HepG2 (cell line): ENCODE data around the gene P3H3. TPM values are rescaled to one million over a fixed set of nuclear protein-coding genes. Genes with fewer than 3 reads are reported as not detected.

ENCODE experiments used
- ATAC-seq: fragments of 200-7000 bp; cut with Tn5 transposase; 3 replicates; pipeline ENCODE4 v1.9.1; 2020; ENCODE audit warnings: mild to moderate bottlenecking, moderate library complexity
- BruUV-seq: library from RNA; stranded (reverse); fragments of 400-500 nt; replicated peaks from 2 replicates; lab custom pipeline; 2021; lab: Mats Ljungman, UMichigan
- CTCF ChIA-PET: fragments of 300-600 bp; formaldehyde crosslinking; extraction: SDS; loops from one replicate; lab custom pipeline; 2021; ENCODE audit warnings: low total read pairs, inconsistent platforms, low intra/inter-chr PET ratio; lab: Yijun Ruan, JAX
- POLR2A ChIA-PET: fragments of 350-600 bp; sonication (Branson Sonifier 250); formaldehyde crosslinking; loops from one replicate; lab custom pipeline; 2020; ENCODE audit warnings: antibody characterized with exemption, inconsistent platforms; lab: Yijun Ruan, JAX
- DNase-seq: peaks from one replicate; pipeline ENCODE4 v3.0.0-alpha.2; 2015; ENCODE audit warnings: low spot score
- FAIRE-seq: peaks from 3 replicates; lab custom pipeline; 2011; peaks lifted over from hg19 to GRCh38; lab: Jason Lieb, UNC
- H2AFZ ChIP-seq: one replicate; pipeline ENCODE4 v1.6.1; 2011; ENCODE audit warnings: low read length, inconsistent platforms
- H3K27ac ChIP-seq: fragments of 300-600 bp; 3 replicates; pipeline ENCODE4 v1.8.0; 2011; ENCODE audit warnings: mixed run types, mild to moderate bottlenecking, mixed read lengths, low read length, inconsistent platforms; ENCODE audit not compliant: insufficient read depth; ENCODE audit errors: extremely low read length
- H3K27me3 ChIP-seq, 2 experiments: fragments of 200-600 bp in 1 of 2; 2 replicates in 1 of 2; 3 replicates in 1 of 2; pipeline versions ENCODE4 v1.6.0 to v1.8.0; 2011; ENCODE audit warnings: low read length in 2 of 2, mild to moderate bottlenecking in 2 of 2, moderate library complexity in 2 of 2, inconsistent platforms in 1 of 2; ENCODE audit not compliant: insufficient read depth in 2 of 2, control insufficient read depth in 1 of 2
- H3K36me3 ChIP-seq, 2 experiments: fragments of 200-600 bp in 1 of 2; replicated peaks in 1 of 2; 2 replicates in 1 of 2; 3 replicates in 1 of 2; pipeline versions ENCODE4 v1.5.1 to v1.8.0; 2011; ENCODE audit warnings: low read length in 2 of 2, inconsistent platforms in 1 of 2; ENCODE audit not compliant: insufficient read depth in 2 of 2, control insufficient read depth in 1 of 2
- H3K4me1 ChIP-seq: 2 replicates; pipeline ENCODE4 v1.5.1; 2012; ENCODE audit warnings: low read length, inconsistent platforms; ENCODE audit not compliant: insufficient read depth
- H3K4me2 ChIP-seq: 2 replicates; pipeline ENCODE4 v1.6.0; 2011; ENCODE audit warnings: low read depth, low read length, inconsistent platforms
- H3K4me3 ChIP-seq, 3 experiments: fragments of 200-600 bp in 1 of 3; sonication (generic), shearing (Covaris generic) in 1 of 3; replicated peaks in 1 of 3; 2 replicates each; pipeline ENCODE4 v1.5.1; 2011 to 2016; ENCODE audit warnings: low read length in 3 of 3, inconsistent platforms in 2 of 3, low read depth in 2 of 3, mild to moderate bottlenecking in 2 of 3, control low read depth in 1 of 3, mixed read lengths in 1 of 3; ENCODE audit not compliant: insufficient read depth in 1 of 3
- H3K79me2 ChIP-seq: one replicate; pipeline ENCODE4 v1.6.1; 2011; ENCODE audit warnings: low read length, inconsistent platforms; ENCODE audit not compliant: insufficient read depth
- H3K9ac ChIP-seq: 2 replicates; pipeline ENCODE4 v1.6.0; 2011; ENCODE audit warnings: mild to moderate bottlenecking, low read depth, low read length, inconsistent platforms; ENCODE audit not compliant: insufficient read depth
- H3K9me3 ChIP-seq: 2 replicates; pipeline ENCODE4 v1.5.1; 2012; ENCODE audit warnings: mild to moderate bottlenecking, low read length
- H4K20me1 ChIP-seq: 2 replicates; pipeline ENCODE4 v1.6.0; 2011; ENCODE audit warnings: inconsistent platforms, mild to moderate bottlenecking, low read length, moderate library complexity; ENCODE audit not compliant: insufficient read depth
- ATF3 ChIP-seq: sonication (generic); formaldehyde crosslinking; IDR thresholded peaks from 2 replicates; pipeline ENCODE4 v1.4.0; 2020; ENCODE audit warnings: missing genetic modification reagents
- FOXK1 ChIP-seq: sonication (generic); formaldehyde crosslinking; IDR thresholded peaks from 2 replicates; pipeline ENCODE4 v1.4.0; 2020; ENCODE audit warnings: low read depth, missing genetic modification reagents, borderline replicate concordance
- KAT8 ChIP-seq: IDR thresholded peaks from 2 replicates; pipeline ENCODE4 v1.6.1; 2016; ENCODE audit warnings: missing genetic modification reagents, missing compliant biosample characterization
- KLF11 ChIP-seq: IDR thresholded peaks from 2 replicates; pipeline ENCODE4 v1.6.1; 2016; ENCODE audit warnings: missing compliant biosample characterization
- PLRG1 ChIP-seq: fragments of 450-650 bp; conservative IDR thresholded peaks from 2 replicates; pipeline ENCODE4 v1.6.1; 2016
- POGK ChIP-seq: sonication (generic); formaldehyde crosslinking; conservative IDR thresholded peaks from 2 replicates; pipeline ENCODE4 v1.8.0; 2022; ENCODE audit warnings: mild to moderate bottlenecking, moderate library complexity, missing genetic modification reagents
- ZFP37 ChIP-seq: sonication (generic); formaldehyde crosslinking; IDR thresholded peaks from 2 replicates; pipeline ENCODE4 v1.4.0; 2020; ENCODE audit warnings: missing genetic modification reagents, borderline replicate concordance
- ZNF12 ChIP-seq: sonication (generic); formaldehyde crosslinking; IDR thresholded peaks from 2 replicates; pipeline ENCODE4 v1.5.0; 2020; ENCODE audit warnings: missing genetic modification reagents
- ZNF460 ChIP-seq: sonication (generic); formaldehyde crosslinking; IDR thresholded peaks from 2 replicates; pipeline ENCODE4 v1.5.1; 2020; ENCODE audit warnings: missing genetic modification reagents, mild to moderate bottlenecking, borderline replicate concordance
- ZNF574 ChIP-seq: sonication (generic); formaldehyde crosslinking; IDR thresholded peaks from 2 replicates; pipeline ENCODE4 v1.4.0; 2020; ENCODE audit warnings: missing genetic modification reagents
- ZNF577 ChIP-seq: sonication (generic); formaldehyde crosslinking; IDR thresholded peaks from 2 replicates; pipeline ENCODE4 v1.4.0; 2020; ENCODE audit warnings: mild to moderate bottlenecking, low read depth, missing genetic modification reagents, borderline replicate concordance
- ZNF629 ChIP-seq: sonication (generic); formaldehyde crosslinking; conservative IDR thresholded peaks from 2 replicates; pipeline ENCODE4 v1.5.0; 2020; ENCODE audit warnings: missing genetic modification reagents
- WGBS: methylation state at CpG from one replicate; pipeline ENCODE4 v1.1.6; 2017; ENCODE audit warnings: low lambda C conversion rate; 5-methylcytosine and 5-hydroxymethylcytosine counted together
- in situ Hi-C: cut with HindIII; loops from 2 replicates; pipeline ENCODE4 v1.10.0; 2017; ENCODE audit warnings: low pct_unique_long_range_greater_than_20kb; ENCODE audit not compliant: extremely low pct_ligation_motif_present
- intact Hi-C: fragments of 100-400 bp; cut with micrococcal nuclease; formaldehyde crosslinking; loops from one replicate; pipeline ENCODE4 v1.10.0; 2022; ENCODE audit not compliant: unreplicated experiment
- polyA plus RNA-seq, 8 experiments: library from polyadenylated mRNA; depleted of rRNA in 3 of 8; stranded (reverse) in 7 of 8; unstranded in 1 of 8; fragments of >200 nt; fragmentation: Illumina TruSeq in 4 of 8; extraction: Trizol in 4 of 8; gene quantifications; 2 replicates each; pipeline versions ENCODE4 v1.2.1 to v1.2.3, GENCODE V29; 2011 to 2016; ENCODE audit warnings: low read depth in 4 of 8, missing spikeins in 1 of 8, mixed read lengths in 1 of 8; ENCODE audit not compliant: insufficient read depth in 1 of 8
- total RNA-seq, 5 experiments: library from RNA; depleted of rRNA; stranded (reverse); fragments of >200 nt; fragmentation: Illumina TruSeq; extraction: Trizol; gene quantifications; 2 replicates each; pipeline ENCODE4 v1.2.3, GENCODE V29; 2016; ENCODE audit warnings: low read depth in 1 of 5
- TF ChIP-seq, protein P1 (sequence below), 2 experiments: sonication (generic) in 1 of 2; formaldehyde crosslinking in 1 of 2; IDR thresholded peaks; 2 replicates each; pipeline versions ENCODE4 v1.4.0 to v1.6.1; 2018 to 2020; ENCODE audit warnings: missing genetic modification reagents in 2 of 2, borderline replicate concordance in 1 of 2, low read depth in 1 of 2, mild to moderate bottlenecking in 1 of 2, missing biosample characterization in 1 of 2

Gene P3H3
- total and polyA plus RNA-seq, 2 of the 13 experiments (the other 11 are each of a cell fraction or from before 2014, with no cell fraction given) = 20.1 to 20.5 TPM

- in situ Hi-C loops (no loop called here), intact Hi-C loops (loop anchor here (1.0 to 2.0 kb wide), 2 partner anchors 17 to 21 kb away; partner anchors contain the start of gene SPSB2)
- H3K79me2 ChIP-seq = peaks cover 37% of the 10 kb centered on the region
- H3K36me3 ChIP-seq = peaks cover 8 to 48% of the 10 kb centered on the region in 2 experiments
- H4K20me1 ChIP-seq = no peaks in the 10 kb centered on the region; the same call in 1 of the 2 replicates
- FAIRE-seq (no peak), ATAC-seq (peak; percentile 86), DNase-seq (peak; percentile 98)
- peak within 1 kb of the TSS; percentile 92 for H3K4me2 ChIP-seq
- H2AFZ ChIP-seq = peak within 1 kb of the TSS; percentile 25
- no peaks in the 10 kb centered on the region for H3K27me3 ChIP-seq
- 2% methylated on average over 12 of the region's 65 CpGs for WGBS
- H3K9me3 ChIP-seq = no peaks in the 10 kb centered on the region
- BruUV-seq = TSS peak; percentile 73
- peak within 1 kb of the TSS; percentile 86 for H3K9ac ChIP-seq
- peaks cover 33% of the 10 kb centered on the region for H3K4me1 ChIP-seq
- H3K27ac ChIP-seq = peak within 1 kb of the TSS; percentile 82
- POLR2A ChIA-PET = interaction anchor here (0.8 to 5.2 kb wide), 28 partner anchors 9 to 318 kb away, joined by 3 to 132 read pairs (median 10); partner anchors contain the start of genes C12orf57, COPS7A, GAPDH and GNB3
- CTCF ChIA-PET = interaction anchor here (0.9 kb wide), 1 partner anchor 17 kb away, joined by 3 read pairs; no protein-coding TSS in a partner anchor
- peak within 1 kb of the TSS; percentile 79 to 95 (median 85) for H3K4me3 ChIP-seq
- TF ChIP-seq ATF3 (CRISPR knock-in tag) (no peak; the same call in 1 of the 2 replicates), POGK (peak; percentile 23; the same call in 1 of the 2 replicates), ZFP37 (CRISPR knock-in tag) (no peak), ZNF574 (CRISPR knock-in tag) (peak; percentile 91), PLRG1 (no peak), ZNF460 (CRISPR knock-in tag) (no peak), FOXK1 (CRISPR knock-in tag) (peak; percentile 85), ZNF12 (CRISPR knock-in tag) (no peak), KLF11 (CRISPR knock-in tag) (no peak; the same call in 1 of the 2 replicates), ZNF577 (CRISPR knock-in tag) (no peak), ZNF629 (CRISPR knock-in tag) (no peak), KAT8 (CRISPR knock-in tag) (peak; percentile 73)
- TF ChIP-seq, protein P1, sequence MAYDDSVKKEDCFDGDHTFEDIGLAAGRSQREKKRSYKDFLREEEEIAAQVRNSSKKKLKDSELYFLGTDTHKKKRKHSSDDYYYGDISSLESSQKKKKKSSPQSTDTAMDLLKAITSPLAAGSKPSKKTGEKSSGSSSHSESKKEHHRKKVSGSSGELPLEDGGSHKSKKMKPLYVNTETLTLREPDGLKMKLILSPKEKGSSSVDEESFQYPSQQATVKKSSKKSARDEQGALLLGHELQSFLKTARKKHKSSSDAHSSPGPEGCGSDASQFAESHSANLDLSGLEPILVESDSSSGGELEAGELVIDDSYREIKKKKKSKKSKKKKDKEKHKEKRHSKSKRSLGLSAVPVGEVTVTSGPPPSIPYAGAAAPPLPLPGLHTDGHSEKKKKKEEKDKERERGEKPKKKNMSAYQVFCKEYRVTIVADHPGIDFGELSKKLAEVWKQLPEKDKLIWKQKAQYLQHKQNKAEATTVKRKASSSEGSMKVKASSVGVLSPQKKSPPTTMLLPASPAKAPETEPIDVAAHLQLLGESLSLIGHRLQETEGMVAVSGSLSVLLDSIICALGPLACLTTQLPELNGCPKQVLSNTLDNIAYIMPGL (CRISPR knock-in tag; IDR thresholded peaks at IDR 0.05; ENCODE audit: borderline replicate concordance in 1 of 2, low read depth in 1 of 2) = peak; percentile 14 to 25; a peak in 1 of 4 replicates
These were observed 23.9 kb downstream of the P3H3 start, which contains the start of gene USP5 for GRCh38 chr12:6851921-6852650. TSS of gene USP5 (plus strand) at chr12:6852150. CDS start at chr12:6852180, 30 bp downstream.
